Suprapubic skin (tissue), 4 donors: ENCODE data around the gene CSNK2A2. TPM values are rescaled to one million over a fixed set of nuclear protein-coding genes. Genes with fewer than 3 reads are reported as not detected.
A peak's percentile ranks its signal among the peaks of the same experiment; 100 is the strongest.

ENCODE experiments used
- DNase-seq, 2 donors: peaks; one replicate each; pipeline ENCODE4 v3.0.0-alpha.2; 2019; ENCODE audit warnings: low spot score in 2 of 2
- H3K27ac ChIP-seq: fragments of 200-600 bp; sonication (generic); one replicate; pipeline ENCODE4 v1.5.1; 2019
- H3K27me3 ChIP-seq: fragments of 200-600 bp; sonication (generic); one replicate; pipeline ENCODE4 v1.5.1; 2019
- H3K36me3 ChIP-seq: fragments of 200-600 bp; sonication (generic); one replicate; pipeline ENCODE4 v1.5.1; 2019
- H3K4me1 ChIP-seq: fragments of 200-600 bp; sonication (generic); one replicate; pipeline ENCODE4 v1.5.1; 2019
- H3K4me3 ChIP-seq: fragments of 200-600 bp; sonication (generic); one replicate; pipeline ENCODE4 v1.5.1; 2019; ENCODE audit warnings: mild to moderate bottlenecking
- H3K9me3 ChIP-seq: fragments of 200-600 bp; sonication (generic); one replicate; pipeline ENCODE4 v1.5.1; 2019
- CTCF ChIP-seq, 2 donors: fragments of 200-600 bp in 1 of 2; fragments of 450-650 bp in 1 of 2; sonication (generic) in 1 of 2; IDR thresholded peaks; one replicate each; pipeline ENCODE4 v1.5.1; 2016 to 2019; ENCODE audit warnings: antibody characterized with exemption in 2 of 2, mild to moderate bottlenecking in 1 of 2, moderate library complexity in 1 of 2
- EP300 ChIP-seq: sonication (generic); formaldehyde crosslinking; IDR thresholded peaks from one replicate; pipeline ENCODE4 v1.6.1; 2017; ENCODE audit warnings: antibody characterized with exemption
- POLR2A ChIP-seq, 2 donors: fragments of 450-650 bp; IDR thresholded peaks; one replicate each; pipeline ENCODE4 v1.6.1; 2017; ENCODE audit warnings: antibody characterized with exemption in 2 of 2, mild to moderate bottlenecking in 2 of 2, moderate library complexity in 2 of 2
- POLR2AphosphoS5 ChIP-seq, 3 donors: sonication (generic); formaldehyde crosslinking; IDR thresholded peaks; one replicate each; pipeline ENCODE4 v1.6.1; 2017; ENCODE audit warnings: antibody characterized with exemption in 3 of 3
- whole genome bisulfite sequencing: methylation state at CpG from one replicate; pipeline ENCODE4 v1.1.5; 2018; 5-methylcytosine and 5-hydroxymethylcytosine counted together
- total RNA-seq, 4 donors: library from RNA; depleted of rRNA; stranded (reverse); fragments of >200 nt; gene quantifications; one replicate each; pipeline ENCODE4 v1.1.0, GENCODE V29; 2016

Gene CSNK2A2
- total RNA-seq, 4 donors from 2014 or later, result 53.3 to 112 (median 70.0) TPM

GRCh38 chr16:58129097-58129936, 68.6 kb downstream of the CSNK2A2 start, which contains the start of gene CFAP20:
Gene CFAP20 (minus strand): TSS chr16:58129381. CDS start chr16:58129115, 266 bp downstream.
- H3K36me3 ChIP-seq, result no peaks in the 10 kb centered on the region
- peak within 1 kb of the TSS; percentile 89 for H3K27ac ChIP-seq
- peaks cover 44% of the 10 kb centered on the region for H3K4me1 ChIP-seq
- DNase-seq, result peak; percentile 99
- peak within 1 kb of the TSS; percentile 89 for H3K4me3 ChIP-seq
- H3K9me3 ChIP-seq, result no peaks in the 10 kb centered on the region
- TF ChIP-seq POLR2A (IDR thresholded peaks at IDR 0.05) (peak; percentile 13 to 91), CTCF (IDR thresholded peaks at IDR 0.05) (no peak), POLR2AphosphoS5 (IDR thresholded peaks at IDR 0.05) (peak; percentile 50 to 84 (median 67))
- 6% methylated on average over 29 of the region's 70 CpGs for WGBS
- H3K27me3 ChIP-seq, result no peaks in the 10 kb centered on the region

- H3K4me1 ChIP-seq, result peaks cover 50% of the 10 kb centered on the region
- H3K4me3 ChIP-seq, result peak overlapping the region; percentile 89
- peak overlapping the region; percentile 89 for H3K27ac ChIP-seq
- no peaks in the 10 kb centered on the region for H3K36me3 ChIP-seq
- WGBS, result 1% methylated on average over 16 of the region's 25 CpGs
- no peak for DNase-seq
- no peaks in the 10 kb centered on the region for H3K9me3 ChIP-seq
- H3K27me3 ChIP-seq, result no peaks in the 10 kb centered on the region
- TF ChIP-seq POLR2A (IDR thresholded peaks at IDR 0.05), result no peak
- TF ChIP-seq POLR2AphosphoS5 (IDR thresholded peaks at IDR 0.05), result no peak
- no peak for TF ChIP-seq CTCF (IDR thresholded peaks at IDR 0.05)
- TF ChIP-seq EP300, result no peak
Measured at GRCh38 chr16:58128711-58129096, 69.2 kb downstream of the CSNK2A2 start.

GRCh38 chr16:58128181-58128631, 69.7 kb downstream of the CSNK2A2 start:
- H3K4me1 ChIP-seq, result peaks cover 51% of the 10 kb centered on the region
- H3K9me3 ChIP-seq, result no peaks in the 10 kb centered on the region
- no peaks in the 10 kb centered on the region for H3K27me3 ChIP-seq
- peak overlapping the region; percentile 89 for H3K4me3 ChIP-seq
- no peaks in the 10 kb centered on the region for H3K36me3 ChIP-seq
- no peak for DNase-seq
- H3K27ac ChIP-seq, result no peak overlapping the region
- TF ChIP-seq POLR2AphosphoS5 (IDR thresholded peaks at IDR 0.05) (no peak), EP300 (no peak), CTCF (IDR thresholded peaks at IDR 0.05) (no peak), POLR2A (IDR thresholded peaks at IDR 0.05) (no peak)
- WGBS, result 0% methylated on average over 6 of the region's 6 CpGs

GRCh38 chr16:58127634-58128033, 70.3 kb downstream of the CSNK2A2 start:
- Histone ChIP-seq H3K9me3 (no peaks in the 10 kb centered on the region), H3K27ac (peak overlapping the region; percentile 71), H3K4me3 (peak overlapping the region; percentile 89), H3K4me1 (peaks cover 51% of the 10 kb centered on the region), H3K27me3 (no peaks in the 10 kb centered on the region), H3K36me3 (no peaks in the 10 kb centered on the region)
- DNase-seq, result no peak
- WGBS, result 16% methylated on average over 4 of the region's 4 CpGs
- TF ChIP-seq POLR2AphosphoS5 (IDR thresholded peaks at IDR 0.05) (no peak), CTCF (IDR thresholded peaks at IDR 0.05) (no peak), EP300 (no peak), POLR2A (IDR thresholded peaks at IDR 0.05) (no peak)

- Histone ChIP-seq H3K4me3 (peak overlapping the region; percentile 89), H3K9me3 (no peaks in the 10 kb centered on the region), H3K36me3 (no peaks in the 10 kb centered on the region), H3K27ac (peak overlapping the region; percentile 71), H3K4me1 (peaks cover 54% of the 10 kb centered on the region), H3K27me3 (no peaks in the 10 kb centered on the region)
- peak in 1 of 3 donors; percentile 22 for TF ChIP-seq POLR2AphosphoS5 (IDR thresholded peaks at IDR 0.05)
- no peak for TF ChIP-seq POLR2A (IDR thresholded peaks at IDR 0.05)
- TF ChIP-seq CTCF (IDR thresholded peaks at IDR 0.05), result peak in 1 of 2 donors; percentile 18
- peak in 1 of 2 donors; percentile 53 for DNase-seq
- 6% methylated on average over 7 of the region's 7 CpGs for WGBS
Measured at GRCh38 chr16:58127033-58127556, 70.8 kb downstream of the CSNK2A2 start.
